GM19193 (cell line): ENCODE measurements around the gene XPR1.

Experiments
- POLR2A ChIP-seq: IDR thresholded peaks from 4 replicates; pipeline ENCODE4 v1.6.1; 2011; ENCODE audit not compliant: insufficient read depth, insufficient read length; ENCODE audit errors: extremely low read depth

XPR1 gene

GRCh38 chr1:180662709-180663108 lies 30.9 kb downstream of the XPR1 start:
- TF ChIP-seq POLR2A, result no peak

GRCh38 chr1:180670681-180671080 lies 38.9 kb downstream of the XPR1 start:
- no peak for TF ChIP-seq POLR2A

GRCh38 chr1:180672105-180672504 lies 40.3 kb downstream of the XPR1 start:
- TF ChIP-seq POLR2A, result no peak

GRCh38 chr1:180672505-180672904 lies 40.7 kb downstream of the XPR1 start:
- no peak for TF ChIP-seq POLR2A

GRCh38 chr1:180674603-180675530 lies 43.0 kb downstream of the XPR1 start:
- no peak for TF ChIP-seq POLR2A

GRCh38 chr1:180675586-180675985 lies 43.8 kb downstream of the XPR1 start:
- TF ChIP-seq POLR2A, result no peak

GRCh38 chr1:180680558-180681144 lies 48.8 kb downstream of the XPR1 start:
- TF ChIP-seq POLR2A, result no peak

- no peak for TF ChIP-seq POLR2A
These were observed 59.6 kb downstream of the XPR1 start for GRCh38 chr1:180691322-180691913.

GRCh38 chr1:180693564-180694244 lies 61.9 kb downstream of the XPR1 start:
- no peak for TF ChIP-seq POLR2A

GRCh38 chr1:180695282-180695681 lies 63.5 kb downstream of the XPR1 start:
- no peak for TF ChIP-seq POLR2A

GRCh38 chr1:180696361-180696760 lies 64.5 kb downstream of the XPR1 start:
- TF ChIP-seq POLR2A, result no peak

GRCh38 chr1:180698580-180698979 lies 66.8 kb downstream of the XPR1 start:
- no peak for TF ChIP-seq POLR2A

GRCh38 chr1:180720753-180721152 lies 88.9 kb downstream of the XPR1 start:
- no peak for TF ChIP-seq POLR2A

- TF ChIP-seq POLR2A, result no peak
These were observed 90.8 kb downstream of the XPR1 start for GRCh38 chr1:180722586-180722985.

GRCh38 chr1:180724055-180724454 lies 92.2 kb downstream of the XPR1 start:
- TF ChIP-seq POLR2A, result no peak
